ENCODE results near the gene NTM. TPM values are rescaled to one million over a fixed set of nuclear protein-coding genes. Genes with fewer than 3 reads are reported as not detected.

NTM gene
- total RNA-seq, 1 experiment from 2014 or later: not detected

DNA sequence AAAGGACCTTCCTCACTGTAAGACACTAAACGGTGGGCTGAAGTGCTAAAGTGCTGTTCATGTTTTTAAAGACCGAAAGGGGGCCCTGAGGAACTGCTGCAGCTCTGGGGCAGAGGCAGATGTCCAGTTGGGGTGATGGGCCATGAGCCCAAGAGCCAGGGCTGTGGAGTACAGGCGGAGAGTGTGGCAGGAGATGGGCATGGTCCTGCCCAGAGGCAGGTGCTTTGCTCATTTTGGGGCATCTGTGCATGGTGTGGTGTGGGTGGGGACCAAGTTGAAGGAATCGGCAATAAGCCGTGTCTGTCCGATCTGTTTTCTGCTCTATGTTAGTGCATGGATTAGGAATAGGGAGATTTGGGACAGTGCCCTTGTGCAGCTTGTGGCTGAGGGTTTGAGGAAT lies 258.3 kb downstream of the NTM start (continued):
- TF ChIP-seq, protein P1, sequence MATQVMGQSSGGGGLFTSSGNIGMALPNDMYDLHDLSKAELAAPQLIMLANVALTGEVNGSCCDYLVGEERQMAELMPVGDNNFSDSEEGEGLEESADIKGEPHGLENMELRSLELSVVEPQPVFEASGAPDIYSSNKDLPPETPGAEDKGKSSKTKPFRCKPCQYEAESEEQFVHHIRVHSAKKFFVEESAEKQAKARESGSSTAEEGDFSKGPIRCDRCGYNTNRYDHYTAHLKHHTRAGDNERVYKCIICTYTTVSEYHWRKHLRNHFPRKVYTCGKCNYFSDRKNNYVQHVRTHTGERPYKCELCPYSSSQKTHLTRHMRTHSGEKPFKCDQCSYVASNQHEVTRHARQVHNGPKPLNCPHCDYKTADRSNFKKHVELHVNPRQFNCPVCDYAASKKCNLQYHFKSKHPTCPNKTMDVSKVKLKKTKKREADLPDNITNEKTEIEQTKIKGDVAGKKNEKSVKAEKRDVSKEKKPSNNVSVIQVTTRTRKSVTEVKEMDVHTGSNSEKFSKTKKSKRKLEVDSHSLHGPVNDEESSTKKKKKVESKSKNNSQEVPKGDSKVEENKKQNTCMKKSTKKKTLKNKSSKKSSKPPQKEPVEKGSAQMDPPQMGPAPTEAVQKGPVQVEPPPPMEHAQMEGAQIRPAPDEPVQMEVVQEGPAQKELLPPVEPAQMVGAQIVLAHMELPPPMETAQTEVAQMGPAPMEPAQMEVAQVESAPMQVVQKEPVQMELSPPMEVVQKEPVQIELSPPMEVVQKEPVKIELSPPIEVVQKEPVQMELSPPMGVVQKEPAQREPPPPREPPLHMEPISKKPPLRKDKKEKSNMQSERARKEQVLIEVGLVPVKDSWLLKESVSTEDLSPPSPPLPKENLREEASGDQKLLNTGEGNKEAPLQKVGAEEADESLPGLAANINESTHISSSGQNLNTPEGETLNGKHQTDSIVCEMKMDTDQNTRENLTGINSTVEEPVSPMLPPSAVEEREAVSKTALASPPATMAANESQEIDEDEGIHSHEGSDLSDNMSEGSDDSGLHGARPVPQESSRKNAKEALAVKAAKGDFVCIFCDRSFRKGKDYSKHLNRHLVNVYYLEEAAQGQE (IDR thresholded peaks at IDR 0.05; ENCODE audit: low read depth): no peak
- no peak for TF ChIP-seq YY1 (IDR thresholded peaks at IDR 0.05; ENCODE audit: extremely low read depth, insufficient replicate concordance, low read depth, low read length)
- TF ChIP-seq TCF7L2 (IDR thresholded peaks at IDR 0.05; ENCODE audit: borderline replicate concordance, extremely low read depth, insufficient read depth, insufficient read length): no peak
- no peak for TF ChIP-seq SRF (IDR thresholded peaks at IDR 0.05; ENCODE audit: low read depth)
- TF ChIP-seq EZH2 (IDR thresholded peaks at IDR 0.05): no peak
- TF ChIP-seq POLR2A (IDR thresholded peaks at IDR 0.05; ENCODE audit: borderline replicate concordance, extremely low read depth, insufficient read depth, insufficient read length): no peak

DNA sequence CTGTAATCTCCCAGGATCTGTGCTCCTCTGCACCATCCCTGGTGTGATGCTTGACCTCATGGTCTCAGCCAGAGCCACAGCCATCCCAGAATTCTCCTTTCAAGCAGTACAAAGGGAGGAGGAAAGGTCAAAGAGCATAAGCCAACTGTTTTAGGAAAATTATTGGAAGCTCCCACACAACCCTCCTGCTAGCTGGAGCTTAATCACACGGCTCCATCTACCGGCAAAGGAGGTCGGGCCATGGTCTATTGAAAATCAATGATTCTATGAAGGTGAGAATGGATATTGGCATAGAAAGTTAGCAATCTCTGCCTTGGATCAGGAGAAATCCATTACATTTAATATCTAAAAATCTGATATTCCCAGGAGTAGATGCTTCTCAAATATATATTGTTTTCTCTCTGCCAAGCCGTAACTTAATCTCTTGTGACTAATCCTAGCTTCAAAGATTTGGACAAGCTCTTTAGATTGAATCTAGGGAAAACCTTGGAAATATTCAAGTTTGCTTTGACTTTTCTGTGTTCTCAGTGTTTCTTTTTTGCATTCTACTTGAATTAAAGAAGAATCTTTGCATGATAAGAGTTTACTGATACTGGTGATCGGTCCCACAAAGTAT lies 259.6 kb downstream of the NTM start:
- Histone ChIP-seq H3K9me2 (ENCODE audit: insufficient read depth) (no peaks in the 10 kb centered on the region), H3K9me3 (ENCODE audit: control insufficient read depth in 1 of 2, insufficient read depth in 1 of 2, low read depth in 1 of 2, low read length in 2 of 2) (peaks cover 0 to 4% of the 10 kb centered on the region in 2 experiments; a peak in 2 of 4 replicates), H3K79me2 (ENCODE audit: insufficient read depth, low read length) (no peaks in the 10 kb centered on the region), H3K9ac (ENCODE audit: low read length) (no peak overlapping the region), H2AFZ (ENCODE audit: low read depth, low read length, poor library complexity, severe bottlenecking) (no peak overlapping the region), H3K4me3 (replicated peaks in 1 of 2; ENCODE audit: low read depth in 1 of 2, low read length in 2 of 2) (no peak overlapping the region), H3K4me2 (ENCODE audit: low read length) (no peak overlapping the region), H3K36me3 (ENCODE audit: control insufficient read depth in 1 of 2, insufficient read depth in 2 of 2, low read length in 2 of 2) (no peaks in the 10 kb centered on the region), H3K27me3 (ENCODE audit: insufficient read depth, low read length) (no peaks in the 10 kb centered on the region), H3K27ac (ENCODE audit: low read depth, low read length) (no peak overlapping the region), H3K4me1 (ENCODE audit: control insufficient read depth in 1 of 2, insufficient read depth in 2 of 2, low read length in 2 of 2) (no peaks in the 10 kb centered on the region), H4K20me1 (ENCODE audit: insufficient read depth) (no peaks in the 10 kb centered on the region)
- CTCF ChIA-PET: no interaction called here
- ATAC-seq (no peak), DNase-seq (ENCODE audit: low read depth, low spot score) (no peak)
- RAD21 ChIA-PET (ENCODE audit: low non-redundant PET in 1 of 2, low total read pairs in 2 of 2, uncharacterized antibody in 2 of 2, unreplicated experiment in 2 of 2): no interaction called here
- POLR2A ChIA-PET: no interaction called here
- no TSS peak for BruUV-seq (replicated peaks)
- intact Hi-C loops (cut with micrococcal nuclease): no loop called here
- TF ChIP-seq ZNF274 (IDR thresholded peaks at IDR 0.05; ENCODE audit: low read depth, low read length) (no peak), ELF1 (IDR thresholded peaks at IDR 0.05; ENCODE audit: borderline replicate concordance, low read depth) (no peak)
- TF ChIP-seq, protein P1 (IDR thresholded peaks at IDR 0.05; ENCODE audit: low read depth): no peak

All from HCT116 (cell line).